SJSA1 (cell line): ENCODE results near the gene LSMEM2. TPM values are rescaled to one million over a fixed set of nuclear protein-coding genes. Genes with fewer than 3 reads are reported as not detected.
"Not testable (repeated sequence)": the region's sequence is repeated elsewhere in the genome, so short reads cannot be mapped to it uniquely, and the experiment has no call there.

ENCODE experiments used
- DNase-seq, 2 experiments: peaks; one replicate each; pipeline ENCODE4 v3.0.0-alpha.2; 2015 to 2020; ENCODE audit warnings: low spot score in 2 of 2, low read depth in 1 of 2
- H3K27ac ChIP-seq: fragments of 250-450 bp; sonication (Bioruptor Pico); 2 replicates; pipeline ENCODE4 v1.5.1; 2020; ENCODE audit warnings: mild to moderate bottlenecking, moderate library complexity
- H3K27me3 ChIP-seq: fragments of 250-450 bp; sonication (Bioruptor Pico); replicated peaks from 2 replicates; pipeline ENCODE4 v1.5.1; 2020; ENCODE audit warnings: mild to moderate bottlenecking, moderate library complexity
- H3K36me3 ChIP-seq: fragments of 250-450 bp; sonication (Bioruptor Pico); 2 replicates; pipeline ENCODE4 v1.5.1; 2020; ENCODE audit warnings: mild to moderate bottlenecking
- H3K4me1 ChIP-seq: fragments of 250-450 bp; sonication (Bioruptor Pico); replicated peaks from 2 replicates; pipeline ENCODE4 v1.6.1; 2021; ENCODE audit warnings: mild to moderate bottlenecking
- H3K4me3 ChIP-seq: fragments of 250-450 bp; sonication (Bioruptor Pico); 2 replicates; pipeline ENCODE4 v1.5.1; 2020; ENCODE audit warnings: mild to moderate bottlenecking
- H3K9me3 ChIP-seq: fragments of 250-450 bp; sonication (Bioruptor Pico); replicated peaks from 2 replicates; pipeline ENCODE4 v1.5.1; 2020; ENCODE audit warnings: mild to moderate bottlenecking
- total RNA-seq: library from RNA; depleted of rRNA; stranded (reverse); fragments of >200 nt; shearing (Covaris generic); gene quantifications from 2 replicates; pipeline ENCODE4 v1.2.3, GENCODE V29; 2014

LSMEM2 gene
- total RNA-seq, 1 experiment from 2014 or later = not detected

DNA sequence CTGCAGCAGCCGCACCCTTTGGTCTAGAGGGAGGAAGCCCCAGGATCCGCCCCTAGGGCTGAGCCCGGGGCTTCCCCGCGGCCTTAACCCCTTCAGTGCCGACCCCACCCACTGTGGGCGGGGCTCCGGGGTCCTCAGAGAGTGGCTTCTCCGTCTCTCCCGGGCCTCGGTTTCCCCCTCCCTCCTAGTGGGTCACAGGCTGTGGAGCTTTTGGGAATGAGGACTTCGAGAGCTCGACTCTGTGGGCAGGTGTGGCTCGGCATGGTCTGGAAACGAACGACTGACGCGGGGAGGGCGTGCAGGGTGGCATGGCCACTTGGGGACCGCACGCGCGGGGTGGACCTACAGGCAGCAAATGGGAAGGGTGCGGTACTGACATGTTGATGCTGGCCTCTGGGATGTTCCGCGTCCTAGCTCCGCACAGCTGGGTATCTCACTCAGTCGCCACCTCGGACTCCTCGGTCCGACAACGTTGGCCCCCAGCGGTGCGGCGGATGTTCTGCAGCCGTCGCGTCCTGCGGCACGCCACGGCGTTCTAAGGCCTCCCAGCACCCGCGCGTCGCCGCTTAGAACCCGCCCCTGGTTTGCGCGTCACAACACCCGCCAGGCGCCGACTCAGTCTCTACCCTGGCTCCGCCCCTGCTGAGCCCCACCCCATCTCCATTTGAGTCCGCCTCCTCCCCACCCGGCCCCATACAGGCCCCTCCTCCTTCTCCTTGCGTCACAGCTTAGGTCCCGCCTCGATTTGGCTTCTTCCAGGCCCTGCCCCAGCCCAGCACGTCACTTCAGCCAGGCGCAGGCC, 20.1 kb downstream of the LSMEM2 start, which contains the start of the genes HYAL3 and NAA80:
HYAL3 (minus strand) TSS at position 570 of the 802 bp plus-strand sequence. CDS start 3,803 bp downstream, outside the sequence.
NAA80 (minus strand) TSS at position 570 of the 802 bp plus-strand sequence. CDS start 1,942 bp downstream, outside the sequence.
- DNase-seq = peak; percentile 92 to 99
- Histone ChIP-seq H3K4me3 (peak within 1 kb of the TSS; percentile 50), H3K9me3 (no peaks in the 10 kb centered on the region), H3K36me3 (no peaks in the 10 kb centered on the region), H3K4me1 (peaks cover 16% of the 10 kb centered on the region), H3K27me3 (no peaks in the 10 kb centered on the region), H3K27ac (peak within 1 kb of the TSS; percentile 71)

DNA sequence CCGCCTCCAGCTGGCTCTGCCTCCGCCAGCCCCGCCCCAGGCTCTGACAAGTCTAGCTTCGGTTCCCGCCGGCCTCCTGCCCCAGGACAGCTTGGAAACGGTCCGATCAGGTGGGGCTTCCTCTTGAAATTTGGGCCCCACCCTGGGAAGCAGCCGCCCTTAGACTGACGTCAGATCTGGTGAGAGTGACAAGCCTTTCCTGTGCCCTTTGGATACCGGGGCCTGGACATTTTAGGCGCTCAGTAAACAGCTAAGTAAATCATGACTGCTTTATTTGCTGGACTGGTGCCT, 20.7 kb downstream of the LSMEM2 start:
- Histone ChIP-seq H3K27ac (peak overlapping the region; percentile 71), H3K27me3 (no peaks in the 10 kb centered on the region), H3K36me3 (no peaks in the 10 kb centered on the region), H3K4me1 (peaks cover 16% of the 10 kb centered on the region), H3K4me3 (peak overlapping the region; percentile 50), H3K9me3 (no peaks in the 10 kb centered on the region)
- no peak for DNase-seq

DNA sequence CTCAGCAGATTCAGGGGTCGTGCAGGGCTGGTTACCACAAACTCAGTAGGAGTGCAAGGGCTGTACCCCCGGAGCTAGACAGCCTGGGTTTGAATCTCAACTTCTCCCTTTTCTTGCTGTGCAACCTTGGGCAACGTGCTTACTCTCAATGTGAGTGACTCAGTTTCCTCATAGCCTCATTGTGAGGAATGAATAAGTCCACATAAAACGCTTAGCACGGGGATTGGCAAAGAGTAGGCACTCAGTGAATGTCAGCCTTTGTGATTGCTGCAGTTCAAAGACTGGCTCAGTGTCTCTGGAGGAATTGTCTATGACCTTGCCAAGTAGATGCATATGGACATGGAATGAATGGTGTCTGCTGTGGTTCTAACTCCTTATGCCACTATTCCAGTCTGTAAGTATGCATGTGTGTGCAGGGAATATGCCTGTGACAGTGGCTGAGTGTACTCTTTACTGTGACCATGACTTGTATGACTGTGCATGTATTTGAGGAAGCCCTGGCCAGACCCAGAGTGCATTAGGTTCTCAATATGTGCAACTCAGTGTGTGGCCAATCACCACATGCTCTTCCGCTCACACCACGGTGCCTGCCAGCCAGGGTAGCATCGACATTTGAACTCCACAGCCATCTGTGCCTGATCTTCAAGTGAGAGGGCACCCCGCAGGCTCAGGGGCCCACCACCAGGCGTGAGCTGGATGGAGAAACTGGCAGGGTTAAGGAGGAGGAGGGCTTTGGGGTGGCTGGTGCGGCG, 21.2 kb downstream of the LSMEM2 start:
- DNase-seq = no peak
- H3K4me1 ChIP-seq = peaks cover 16% of the 10 kb centered on the region
- no peaks in the 10 kb centered on the region for H3K36me3 ChIP-seq
- H3K4me3 ChIP-seq = peak overlapping the region; percentile 50
- H3K27me3 ChIP-seq = no peaks in the 10 kb centered on the region
- peak overlapping the region; percentile 71 for H3K27ac ChIP-seq
- no peaks in the 10 kb centered on the region for H3K9me3 ChIP-seq

DNA sequence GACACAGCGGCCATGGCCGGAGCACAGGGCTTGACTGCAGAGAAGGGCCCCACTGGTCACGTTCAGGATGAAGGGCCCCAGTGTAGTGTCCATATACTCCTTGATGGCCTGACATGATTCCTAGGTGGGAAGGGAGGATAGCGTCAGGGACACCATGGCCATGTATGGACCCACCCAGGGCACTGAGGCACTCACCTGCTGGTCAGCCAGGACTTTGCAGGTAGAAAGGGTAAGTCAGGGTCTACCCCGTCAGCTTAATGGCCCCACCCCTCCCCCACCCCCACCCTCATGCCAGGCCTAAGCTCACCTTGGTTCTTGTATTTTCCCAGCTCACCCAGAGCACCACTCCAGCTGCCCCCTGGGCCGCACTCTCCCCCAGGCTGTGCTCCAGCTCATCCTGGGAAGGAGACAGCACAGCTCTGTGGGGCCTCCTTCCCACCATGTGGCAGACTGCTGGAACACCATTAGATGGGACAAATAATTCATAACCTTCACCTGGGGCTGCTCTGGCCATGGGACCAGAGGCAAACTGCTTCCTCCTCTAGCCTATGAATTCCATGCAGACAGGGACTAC, 21.9 kb downstream of the LSMEM2 start:
- no peak overlapping the region for H3K4me3 ChIP-seq
- H3K27me3 ChIP-seq = no peaks in the 10 kb centered on the region
- H3K36me3 ChIP-seq = no peaks in the 10 kb centered on the region
- peaks cover 16% of the 10 kb centered on the region for H3K4me1 ChIP-seq
- no peak overlapping the region for H3K27ac ChIP-seq
- no peaks in the 10 kb centered on the region for H3K9me3 ChIP-seq
- no peak for DNase-seq

DNA sequence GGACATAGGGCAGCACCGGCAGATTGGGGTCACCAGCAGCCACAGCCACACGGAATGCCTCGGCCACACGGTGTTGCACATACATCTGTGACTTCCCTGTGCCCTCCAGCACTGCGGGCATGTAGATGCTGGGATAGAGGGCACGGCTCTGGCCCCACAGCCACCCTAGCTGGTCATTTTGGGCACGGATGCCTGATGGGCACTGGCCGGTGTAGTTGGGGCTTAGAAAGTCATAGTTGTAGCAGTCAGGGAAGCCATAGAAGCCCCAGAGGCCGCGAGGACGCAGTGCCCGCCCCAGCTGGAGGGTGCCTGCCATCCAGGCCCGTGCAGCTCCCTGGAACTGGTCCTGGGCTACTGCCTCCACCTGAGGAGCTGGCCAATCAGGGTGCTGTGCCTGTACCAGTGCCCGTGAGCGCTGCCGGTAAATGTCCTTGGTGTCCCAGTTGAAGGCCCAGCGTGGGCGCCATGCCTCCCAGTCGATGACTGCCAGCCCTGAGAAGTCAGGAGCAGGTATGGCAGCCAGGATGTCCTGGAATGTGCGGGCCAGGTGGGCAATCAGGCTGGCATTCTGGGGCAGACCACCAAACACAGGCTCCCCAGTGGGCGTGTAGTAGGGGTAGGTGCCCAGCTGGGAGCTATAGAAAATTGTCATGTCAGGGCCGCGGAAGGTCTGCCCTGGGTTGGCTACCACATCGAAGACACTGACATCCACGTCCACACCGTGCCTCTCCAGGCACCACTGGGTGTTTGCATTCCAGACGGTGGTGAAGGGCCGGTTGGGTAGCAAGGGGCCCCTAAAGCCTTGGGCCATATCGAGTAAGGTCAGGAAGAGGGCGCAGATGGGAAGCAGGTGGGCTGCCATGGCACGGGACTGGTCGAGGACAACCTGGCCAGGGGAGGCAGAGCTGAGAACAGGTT, 23.5 kb downstream of the LSMEM2 start:
- DNase-seq = no peak
- Histone ChIP-seq H3K4me1 (peaks cover 16% of the 10 kb centered on the region), H3K27me3 (no peaks in the 10 kb centered on the region), H3K4me3 (no peak overlapping the region), H3K27ac (no peak overlapping the region), H3K36me3 (no peaks in the 10 kb centered on the region), H3K9me3 (no peaks in the 10 kb centered on the region)

DNA sequence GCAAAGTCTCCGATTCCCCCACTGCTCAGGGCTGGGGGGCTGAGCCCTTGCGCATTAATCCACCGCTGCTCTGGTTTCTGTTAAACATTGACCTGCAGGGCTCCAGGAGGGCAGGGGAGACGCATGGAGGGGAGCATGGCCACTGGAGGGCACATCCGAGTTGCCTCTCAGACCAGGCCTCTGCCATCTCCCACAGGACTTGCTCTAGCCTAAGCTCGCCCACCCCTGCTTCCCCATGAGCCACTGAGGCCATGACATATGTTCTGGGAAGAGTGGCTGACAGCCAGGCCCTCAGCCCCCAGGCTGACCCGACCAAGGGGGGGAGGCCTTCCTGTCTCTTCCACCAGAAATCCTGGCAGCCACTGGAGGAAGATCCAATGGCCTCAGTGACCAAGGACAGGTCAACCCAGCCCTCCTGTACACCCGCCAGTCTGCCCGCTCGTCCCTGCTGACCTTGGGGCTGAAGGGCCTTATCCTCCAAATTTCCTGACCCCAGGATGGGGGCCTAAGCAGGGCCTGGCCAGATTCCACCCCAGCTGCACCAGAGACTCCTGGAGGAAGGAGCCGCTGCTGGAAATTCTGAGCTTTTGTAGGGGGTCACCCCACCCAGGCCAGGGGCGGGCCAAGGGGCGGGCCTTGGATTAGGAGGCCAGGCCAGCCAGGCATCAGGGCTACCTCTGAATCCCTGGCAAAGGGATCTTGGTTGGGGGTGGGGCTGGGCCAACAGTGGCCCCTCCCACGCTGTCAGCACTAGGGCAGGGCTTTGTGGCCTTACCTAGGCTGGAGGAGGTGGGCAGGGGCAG, 24.3 kb downstream of the LSMEM2 start, which contains the start of gene HYAL1:
HYAL1 (minus strand) TSS at position 562 of the 803 bp plus-strand sequence. CDS start 618 bp downstream, outside the sequence.
- H3K4me1 ChIP-seq = peaks cover 16% of the 10 kb centered on the region
- no peak within 1 kb of the TSS for H3K27ac ChIP-seq
- no peak for DNase-seq
- H3K9me3 ChIP-seq = no peaks in the 10 kb centered on the region
- H3K27me3 ChIP-seq = no peaks in the 10 kb centered on the region
- H3K4me3 ChIP-seq = no peak within 1 kb of the TSS
- H3K36me3 ChIP-seq = no peaks in the 10 kb centered on the region

DNA sequence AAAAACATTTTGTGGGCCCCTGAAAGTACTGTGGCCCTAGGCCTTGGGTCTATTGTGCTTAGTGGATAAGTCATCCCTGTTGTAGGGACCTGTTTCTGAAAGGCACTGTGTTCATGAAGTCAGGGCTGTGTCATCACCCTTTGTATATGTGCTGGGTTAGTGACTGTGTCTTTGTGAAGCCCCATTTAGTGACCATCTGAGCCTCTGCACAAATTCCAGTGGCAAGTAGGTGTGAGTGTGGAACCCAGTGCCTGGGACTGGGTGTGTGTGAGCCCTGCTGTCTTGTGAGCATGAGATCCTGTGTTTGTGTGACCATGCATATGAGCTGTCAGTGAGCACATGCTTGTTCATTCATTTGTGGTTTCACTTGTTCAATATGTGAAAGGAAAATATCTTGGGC, 25.7 kb downstream of the LSMEM2 start:
- Histone ChIP-seq H3K27me3 (no peaks in the 10 kb centered on the region), H3K9me3 (no peaks in the 10 kb centered on the region), H3K36me3 (no peaks in the 10 kb centered on the region), H3K4me1 (peaks cover 9% of the 10 kb centered on the region), H3K27ac (no peak overlapping the region), H3K4me3 (no peak overlapping the region)
- DNase-seq = no peak

DNA sequence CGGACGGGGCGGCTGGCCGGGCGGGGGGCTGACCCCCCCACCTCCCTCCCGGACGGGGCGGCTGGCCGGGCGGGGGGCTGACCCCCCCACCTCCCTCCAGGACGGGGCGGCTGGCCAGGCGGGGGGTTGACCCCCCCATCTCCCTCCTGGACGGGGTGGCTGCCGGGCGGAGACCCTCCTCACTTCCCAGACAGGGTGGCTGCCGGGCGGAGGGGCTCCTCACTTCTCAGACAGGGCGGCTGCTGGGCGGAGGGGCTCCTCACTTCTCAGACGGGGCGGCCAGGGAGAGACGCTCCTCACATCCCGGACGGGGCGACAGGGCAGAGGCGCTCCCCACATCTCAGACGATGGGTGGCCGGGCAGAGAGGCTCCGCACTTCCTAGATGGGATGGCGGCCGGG, 33.2 kb downstream of the LSMEM2 start:
- H3K9me3 ChIP-seq, H3K27me3 ChIP-seq, DNase-seq, H3K4me3 ChIP-seq, H3K27ac ChIP-seq, H3K4me1 ChIP-seq, H3K36me3 ChIP-seq: not testable (repeated sequence)

DNA sequence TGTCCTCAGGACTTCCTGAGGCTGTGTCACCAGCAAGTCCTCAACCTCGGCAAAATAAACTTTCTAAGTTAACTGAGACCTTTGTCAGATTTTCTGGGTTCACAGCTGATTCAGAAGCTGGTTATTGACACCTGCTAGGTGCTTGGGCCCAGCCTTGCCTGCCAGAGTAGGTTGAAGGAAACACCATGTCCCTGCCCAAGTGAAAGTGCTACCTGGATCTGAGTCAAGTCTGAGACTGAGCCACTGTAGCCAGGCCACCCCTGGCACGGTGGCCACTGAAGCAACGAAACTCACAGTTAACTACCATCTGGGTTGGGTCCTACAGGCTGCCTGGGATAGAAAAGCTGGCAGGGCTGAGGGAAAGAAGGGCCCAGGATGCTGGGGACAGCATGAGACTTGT, 35.5 kb downstream of the LSMEM2 start:
- no peaks in the 10 kb centered on the region for H3K9me3 ChIP-seq
- no peak for DNase-seq
- H3K27me3 ChIP-seq = no peaks in the 10 kb centered on the region
- peaks cover 6% of the 10 kb centered on the region for H3K4me1 ChIP-seq
- no peak overlapping the region for H3K4me3 ChIP-seq
- peaks cover 26% of the 10 kb centered on the region for H3K36me3 ChIP-seq
- H3K27ac ChIP-seq = no peak overlapping the region

DNA sequence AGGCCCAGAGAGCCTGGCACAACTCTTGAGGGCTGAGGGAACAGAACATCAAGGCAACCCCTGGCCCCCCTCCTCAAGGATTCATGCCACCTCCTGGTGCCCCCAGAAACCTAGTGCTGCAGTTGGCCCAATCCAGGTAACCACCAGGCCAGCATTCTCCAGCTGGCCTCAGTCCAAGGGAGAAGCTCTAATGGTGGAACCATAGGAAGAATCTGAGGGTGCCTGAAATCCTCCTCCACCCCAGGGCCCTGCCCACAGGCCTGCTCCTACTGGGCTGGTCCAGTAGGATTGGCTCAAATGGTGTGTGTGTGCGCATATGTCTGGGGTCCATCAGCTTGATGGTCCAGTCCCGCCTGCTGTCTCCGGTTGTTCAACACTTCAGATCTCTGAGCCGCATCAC, 35.9 kb downstream of the LSMEM2 start:
- Histone ChIP-seq H3K27ac (no peak overlapping the region), H3K4me1 (peaks cover 6% of the 10 kb centered on the region), H3K36me3 (peaks cover 31% of the 10 kb centered on the region), H3K9me3 (no peaks in the 10 kb centered on the region), H3K27me3 (no peaks in the 10 kb centered on the region), H3K4me3 (no peak overlapping the region)
- no peak for DNase-seq

DNA sequence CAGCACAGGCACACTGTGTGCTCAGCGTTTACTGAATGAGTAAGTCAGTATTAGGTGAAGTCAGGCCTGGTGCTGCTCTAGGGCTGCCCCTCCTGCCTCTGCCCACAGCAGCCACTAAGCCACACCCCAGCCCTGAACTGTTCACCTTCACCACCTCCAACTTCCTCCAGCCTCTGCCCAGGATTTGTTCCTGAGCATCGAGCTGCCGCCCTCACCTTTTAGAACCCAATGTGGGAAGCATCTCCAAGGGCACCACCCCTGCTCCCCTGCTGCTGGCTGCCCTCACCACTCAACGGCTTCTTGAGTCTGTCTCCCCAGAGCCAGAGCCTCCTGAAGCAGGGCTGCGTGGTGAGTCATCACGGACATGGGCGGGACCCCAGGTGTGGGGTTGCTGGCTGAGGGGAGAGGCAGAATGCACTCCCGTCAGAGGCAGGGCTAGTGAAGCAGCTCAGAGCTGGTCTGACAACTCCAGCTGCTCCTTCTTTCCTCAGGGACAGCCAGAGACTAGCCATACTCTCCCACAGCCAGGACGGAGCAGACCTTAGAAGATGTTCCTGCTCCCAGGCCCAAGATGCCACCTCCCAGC, 37.9 kb downstream of the LSMEM2 start:
- DNase-seq = no peak
- Histone ChIP-seq H3K9me3 (no peaks in the 10 kb centered on the region), H3K36me3 (peaks cover 37% of the 10 kb centered on the region), H3K4me1 (peaks cover 20% of the 10 kb centered on the region), H3K27me3 (no peaks in the 10 kb centered on the region), H3K27ac (no peak overlapping the region), H3K4me3 (no peak overlapping the region)

DNA sequence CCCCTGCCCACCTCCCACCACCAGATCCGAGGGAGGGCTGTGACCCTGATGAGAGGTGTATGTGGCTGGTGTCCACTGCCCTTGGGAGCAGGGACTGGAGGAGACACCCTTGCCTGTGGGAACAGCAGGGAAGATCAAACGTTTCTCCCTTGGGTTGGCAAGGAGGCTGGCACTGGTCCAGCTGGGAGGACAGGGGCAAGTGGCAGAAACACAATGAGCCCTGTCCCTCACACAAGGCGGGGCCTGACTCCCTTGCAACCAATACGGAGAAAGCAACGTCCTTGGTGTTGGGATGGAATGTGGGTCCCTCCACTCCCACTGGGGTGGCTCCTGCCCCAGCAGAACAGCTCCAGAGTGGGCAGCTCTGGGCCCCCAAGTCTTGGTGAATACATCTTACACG, 38.4 kb downstream of the LSMEM2 start:
- DNase-seq = no peak
- peaks cover 24% of the 10 kb centered on the region for H3K4me1 ChIP-seq
- no peak overlapping the region for H3K4me3 ChIP-seq
- no peak overlapping the region for H3K27ac ChIP-seq
- no peaks in the 10 kb centered on the region for H3K27me3 ChIP-seq
- peaks cover 37% of the 10 kb centered on the region for H3K36me3 ChIP-seq
- H3K9me3 ChIP-seq = no peaks in the 10 kb centered on the region
